Gastroesophageal sphincter (tissue), 3 donors: Measurements from ENCODE around the gene INAFM1.

Experiments used
- EP300 ChIP-seq: sonication (generic); formaldehyde crosslinking; IDR thresholded peaks from one replicate; pipeline ENCODE4 v1.6.1; 2017; ENCODE audit warnings: antibody characterized with exemption, mild to moderate bottlenecking
- POLR2AphosphoS5 ChIP-seq: sonication (generic); formaldehyde crosslinking; IDR thresholded peaks from one replicate; pipeline ENCODE4 v1.6.1; 2017; ENCODE audit warnings: antibody characterized with exemption
- TF ChIP-seq, protein P1 (sequence below), 4 experiments: fragments of 200-600 bp in 2 of 4; fragments of 450-650 bp in 2 of 4; sonication (generic) in 1 of 4; IDR thresholded peaks; one replicate each; pipeline ENCODE4 v1.5.1; 2017 to 2019; ENCODE audit warnings: antibody characterized with exemption in 4 of 4, mild to moderate bottlenecking in 2 of 4, moderate library complexity in 2 of 4

DNA sequence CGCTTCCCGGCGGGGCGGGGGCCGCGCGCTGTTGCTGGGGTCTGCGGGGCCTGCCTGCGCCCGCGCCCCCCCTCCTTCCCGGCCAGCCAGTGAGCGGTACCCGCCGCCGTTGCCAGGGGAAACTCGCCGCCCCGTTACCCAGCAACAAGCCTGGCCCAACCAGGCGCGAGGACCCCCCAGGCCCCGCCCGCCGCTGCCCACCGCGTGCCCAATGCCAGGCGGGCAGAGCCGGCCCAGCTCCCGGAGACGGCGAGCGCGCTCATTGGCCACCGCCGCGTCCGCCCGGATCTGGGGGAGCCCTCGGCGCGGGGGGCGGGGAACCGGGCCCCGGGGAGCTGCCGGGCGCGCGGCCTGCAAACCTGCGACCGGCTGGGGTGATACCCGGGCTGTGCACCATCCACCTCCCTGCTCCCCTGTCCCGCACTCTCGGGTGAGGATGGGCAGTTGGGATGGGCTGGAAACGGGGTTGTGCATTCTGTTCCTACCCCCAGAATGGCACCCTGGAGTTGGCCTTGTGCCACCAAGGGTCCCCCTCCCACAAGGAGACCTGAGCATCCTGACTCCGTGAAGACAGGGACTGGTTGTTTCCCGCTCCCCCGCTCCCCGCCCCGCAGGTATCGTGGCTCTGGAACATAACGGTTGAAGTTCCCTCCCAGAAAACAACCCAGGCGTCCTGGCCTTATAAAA is 34.9 kb upstream of the INAFM1 start:
- no peak for TF ChIP-seq EP300
- TF ChIP-seq POLR2AphosphoS5: no peak
- TF ChIP-seq, protein P1, sequence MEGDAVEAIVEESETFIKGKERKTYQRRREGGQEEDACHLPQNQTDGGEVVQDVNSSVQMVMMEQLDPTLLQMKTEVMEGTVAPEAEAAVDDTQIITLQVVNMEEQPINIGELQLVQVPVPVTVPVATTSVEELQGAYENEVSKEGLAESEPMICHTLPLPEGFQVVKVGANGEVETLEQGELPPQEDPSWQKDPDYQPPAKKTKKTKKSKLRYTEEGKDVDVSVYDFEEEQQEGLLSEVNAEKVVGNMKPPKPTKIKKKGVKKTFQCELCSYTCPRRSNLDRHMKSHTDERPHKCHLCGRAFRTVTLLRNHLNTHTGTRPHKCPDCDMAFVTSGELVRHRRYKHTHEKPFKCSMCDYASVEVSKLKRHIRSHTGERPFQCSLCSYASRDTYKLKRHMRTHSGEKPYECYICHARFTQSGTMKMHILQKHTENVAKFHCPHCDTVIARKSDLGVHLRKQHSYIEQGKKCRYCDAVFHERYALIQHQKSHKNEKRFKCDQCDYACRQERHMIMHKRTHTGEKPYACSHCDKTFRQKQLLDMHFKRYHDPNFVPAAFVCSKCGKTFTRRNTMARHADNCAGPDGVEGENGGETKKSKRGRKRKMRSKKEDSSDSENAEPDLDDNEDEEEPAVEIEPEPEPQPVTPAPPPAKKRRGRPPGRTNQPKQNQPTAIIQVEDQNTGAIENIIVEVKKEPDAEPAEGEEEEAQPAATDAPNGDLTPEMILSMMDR (IDR thresholded peaks at IDR 0.05): no peak
